ENCODE data around the gene VASH1.

DNA sequence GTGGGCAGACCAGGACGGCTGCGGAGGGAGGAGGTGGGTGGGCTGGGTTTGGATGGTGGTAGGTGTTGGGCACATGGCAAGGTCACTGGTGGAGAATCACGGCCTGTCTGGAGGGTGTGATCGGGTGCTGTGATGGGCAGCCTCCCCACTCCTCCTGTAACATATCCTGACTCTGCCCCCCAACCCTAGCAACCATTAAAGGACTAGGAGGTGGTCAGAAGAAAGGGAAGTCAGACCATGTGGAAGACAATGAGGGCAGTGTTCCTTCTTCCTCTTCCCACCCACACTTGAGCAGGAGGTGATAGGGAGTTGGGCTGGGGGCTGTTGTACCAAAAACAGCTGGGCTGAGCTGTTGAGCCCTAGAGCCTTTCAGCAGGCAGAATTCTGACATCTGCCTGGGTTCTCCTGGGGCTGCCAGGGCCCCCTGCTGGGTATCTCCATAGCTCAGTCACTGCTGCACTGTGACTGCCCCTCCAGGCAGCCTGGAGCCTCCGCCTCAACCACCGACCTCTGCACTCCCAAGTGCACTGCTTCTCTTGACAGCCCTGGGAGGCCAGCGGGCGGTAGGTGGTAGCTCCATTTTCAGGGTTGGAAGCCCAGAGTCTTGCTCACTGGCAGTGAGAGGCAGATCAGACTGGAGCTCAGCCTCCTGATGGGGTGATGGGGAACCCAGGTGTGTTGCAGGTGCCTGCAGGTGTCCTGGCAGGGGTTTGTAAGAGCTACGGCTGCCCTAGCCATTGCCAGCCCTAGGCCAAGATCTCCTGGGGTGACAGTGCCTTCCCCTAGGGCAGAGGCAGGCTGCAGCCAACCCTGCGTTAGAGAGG, 15.4 kb downstream of the VASH1 start:
- TF ChIP-seq, protein P1, sequence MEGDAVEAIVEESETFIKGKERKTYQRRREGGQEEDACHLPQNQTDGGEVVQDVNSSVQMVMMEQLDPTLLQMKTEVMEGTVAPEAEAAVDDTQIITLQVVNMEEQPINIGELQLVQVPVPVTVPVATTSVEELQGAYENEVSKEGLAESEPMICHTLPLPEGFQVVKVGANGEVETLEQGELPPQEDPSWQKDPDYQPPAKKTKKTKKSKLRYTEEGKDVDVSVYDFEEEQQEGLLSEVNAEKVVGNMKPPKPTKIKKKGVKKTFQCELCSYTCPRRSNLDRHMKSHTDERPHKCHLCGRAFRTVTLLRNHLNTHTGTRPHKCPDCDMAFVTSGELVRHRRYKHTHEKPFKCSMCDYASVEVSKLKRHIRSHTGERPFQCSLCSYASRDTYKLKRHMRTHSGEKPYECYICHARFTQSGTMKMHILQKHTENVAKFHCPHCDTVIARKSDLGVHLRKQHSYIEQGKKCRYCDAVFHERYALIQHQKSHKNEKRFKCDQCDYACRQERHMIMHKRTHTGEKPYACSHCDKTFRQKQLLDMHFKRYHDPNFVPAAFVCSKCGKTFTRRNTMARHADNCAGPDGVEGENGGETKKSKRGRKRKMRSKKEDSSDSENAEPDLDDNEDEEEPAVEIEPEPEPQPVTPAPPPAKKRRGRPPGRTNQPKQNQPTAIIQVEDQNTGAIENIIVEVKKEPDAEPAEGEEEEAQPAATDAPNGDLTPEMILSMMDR (conservative IDR thresholded peaks at IDR 0.05; ENCODE audit: low read depth in 2 of 2): no peak
- TF ChIP-seq POLR2AphosphoS5 (IDR thresholded peaks at IDR 0.05; ENCODE audit: low read depth) (no peak), EZH2 (IDR thresholded peaks at IDR 0.05; ENCODE audit: low read depth, unreplicated experiment) (no peak), CREB1 (CRISPR knock-in tag; IDR thresholded peaks at IDR 0.05; ENCODE audit: low read depth) (no peak), EZH2phosphoT487 (IDR thresholded peaks at IDR 0.05; ENCODE audit: unreplicated experiment) (no peak), ZNF331 (CRISPR knock-in tag; IDR thresholded peaks at IDR 0.05; ENCODE audit: low read depth) (no peak), ZNF114 (CRISPR knock-in tag; IDR thresholded peaks at IDR 0.05) (no peak), NANOG (IDR thresholded peaks at IDR 0.05; ENCODE audit: borderline replicate concordance) (no peak), ETS1 (IDR thresholded peaks at IDR 0.05) (no peak), STAT1 (IDR thresholded peaks at IDR 0.05; ENCODE audit: unreplicated experiment) (no peak)
- TF ChIP-seq, protein P2, sequence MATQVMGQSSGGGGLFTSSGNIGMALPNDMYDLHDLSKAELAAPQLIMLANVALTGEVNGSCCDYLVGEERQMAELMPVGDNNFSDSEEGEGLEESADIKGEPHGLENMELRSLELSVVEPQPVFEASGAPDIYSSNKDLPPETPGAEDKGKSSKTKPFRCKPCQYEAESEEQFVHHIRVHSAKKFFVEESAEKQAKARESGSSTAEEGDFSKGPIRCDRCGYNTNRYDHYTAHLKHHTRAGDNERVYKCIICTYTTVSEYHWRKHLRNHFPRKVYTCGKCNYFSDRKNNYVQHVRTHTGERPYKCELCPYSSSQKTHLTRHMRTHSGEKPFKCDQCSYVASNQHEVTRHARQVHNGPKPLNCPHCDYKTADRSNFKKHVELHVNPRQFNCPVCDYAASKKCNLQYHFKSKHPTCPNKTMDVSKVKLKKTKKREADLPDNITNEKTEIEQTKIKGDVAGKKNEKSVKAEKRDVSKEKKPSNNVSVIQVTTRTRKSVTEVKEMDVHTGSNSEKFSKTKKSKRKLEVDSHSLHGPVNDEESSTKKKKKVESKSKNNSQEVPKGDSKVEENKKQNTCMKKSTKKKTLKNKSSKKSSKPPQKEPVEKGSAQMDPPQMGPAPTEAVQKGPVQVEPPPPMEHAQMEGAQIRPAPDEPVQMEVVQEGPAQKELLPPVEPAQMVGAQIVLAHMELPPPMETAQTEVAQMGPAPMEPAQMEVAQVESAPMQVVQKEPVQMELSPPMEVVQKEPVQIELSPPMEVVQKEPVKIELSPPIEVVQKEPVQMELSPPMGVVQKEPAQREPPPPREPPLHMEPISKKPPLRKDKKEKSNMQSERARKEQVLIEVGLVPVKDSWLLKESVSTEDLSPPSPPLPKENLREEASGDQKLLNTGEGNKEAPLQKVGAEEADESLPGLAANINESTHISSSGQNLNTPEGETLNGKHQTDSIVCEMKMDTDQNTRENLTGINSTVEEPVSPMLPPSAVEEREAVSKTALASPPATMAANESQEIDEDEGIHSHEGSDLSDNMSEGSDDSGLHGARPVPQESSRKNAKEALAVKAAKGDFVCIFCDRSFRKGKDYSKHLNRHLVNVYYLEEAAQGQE (IDR thresholded peaks at IDR 0.05; ENCODE audit: unreplicated experiment): no peak
